Natural killer cell (primary cell): ENCODE measurements around the gene GABBR2. TPM values are rescaled to one million over a fixed set of nuclear protein-coding genes. Genes with fewer than 3 reads are reported as not detected.

ENCODE experiments used
- ATAC-seq, 3 donors: fragments of 150-1000 bp in 2 of 3; fragments of 200-7000 bp in 1 of 3; cut with Tn5 transposase; 1 replicate in 1 of 3; 2 replicates in 2 of 3; pipeline ENCODE4 v1.10.0; 2021; ENCODE audit warnings: mild to moderate bottlenecking in 2 of 3, moderate library complexity in 2 of 3
- DNase-seq, 2 donors: peaks; one replicate each; pipeline versions ENCODE4 v3.0.0 to v3.0.0-alpha.2; 2013 to 2021; ENCODE audit warnings: mixed read lengths in 1 of 2
- H3K27ac ChIP-seq: one replicate; pipeline ENCODE4 v1.5.1; 2013; ENCODE audit warnings: mild to moderate bottlenecking, low read length
- H3K27me3 ChIP-seq: one replicate; pipeline ENCODE4 v1.6.1; 2013; ENCODE audit warnings: low read length; ENCODE audit not compliant: control insufficient read depth, insufficient read depth
- H3K36me3 ChIP-seq: one replicate; pipeline ENCODE4 v1.6.1; 2013; ENCODE audit warnings: low read length; ENCODE audit not compliant: control insufficient read depth, insufficient read depth
- H3K4me1 ChIP-seq: one replicate; pipeline ENCODE4 v1.6.1; 2013; ENCODE audit warnings: low read length; ENCODE audit not compliant: control insufficient read depth, insufficient read depth
- H3K4me3 ChIP-seq: one replicate; pipeline ENCODE4 v1.5.1; 2013; ENCODE audit warnings: low read length
- H3K9me3 ChIP-seq: one replicate; pipeline ENCODE4 v1.6.1; 2013; ENCODE audit warnings: low read length; ENCODE audit not compliant: control insufficient read depth, insufficient read depth
- H3K27ac Mint-ChIP-seq, 2 donors: one replicate each; pipeline ENCODE4 v1.8.0; 2022; ENCODE audit warnings: mild to moderate bottlenecking in 2 of 2, mixed read lengths in 2 of 2, moderate library complexity in 1 of 2
- H3K27me3 Mint-ChIP-seq, 2 donors: one replicate each; pipeline ENCODE4 v1.8.0; 2022; ENCODE audit warnings: low read depth in 2 of 2, mixed read lengths in 2 of 2
- H3K36me3 Mint-ChIP-seq: one replicate; pipeline ENCODE4 v1.8.0; 2022; ENCODE audit warnings: mixed read lengths
- H3K4me1 Mint-ChIP-seq, 2 donors: one replicate each; pipeline ENCODE4 v1.8.0; 2022; ENCODE audit warnings: mixed read lengths in 2 of 2
- H3K4me3 Mint-ChIP-seq: one replicate; pipeline ENCODE4 v1.8.0; 2022; ENCODE audit warnings: mild to moderate bottlenecking, moderate library complexity, mixed read lengths
- H3K9me3 Mint-ChIP-seq, 2 donors: one replicate each; pipeline ENCODE4 v1.8.0; 2022; ENCODE audit warnings: mixed read lengths in 2 of 2
- WGBS: methylation state at CpG from one replicate; pipeline ENCODE4 v1.1.7; 2013; ENCODE audit warnings: missing lambda C conversion rate; ENCODE audit not compliant: insufficient coverage; 5-methylcytosine and 5-hydroxymethylcytosine counted together
- intact Hi-C: fragments of 100-400 bp; cut with micrococcal nuclease; formaldehyde crosslinking; loops from one replicate; pipeline ENCODE4 v1.14.2; 2022
- total RNA-seq, 4 donors: library from RNA; stranded (reverse); fragments of 120-200 nt in 1 of 4; gene quantifications; one replicate each; pipeline versions ENCODE4 v1.2.3 to v1.2.4, GENCODE V29; 2013 to 2022
- TF ChIP-seq, protein P1 (sequence below): fragments of 200-600 bp; IDR thresholded peaks from one replicate; pipeline ENCODE4 v1.8.0; 2022; ENCODE audit warnings: antibody characterized with exemption

The GABBR2 gene
- total RNA-seq, 3 donors from 2014 or later (not counting 1 experiment from before 2014, with no cell fraction given): not detected

GRCh38 chr9:98260635-98261034 lies 448.1 kb downstream of the GABBR2 start:
- Histone ChIP-seq H3K36me3 (no peaks in the 10 kb centered on the region), H3K27ac (no peak overlapping the region), H3K4me1 (peaks cover 8% of the 10 kb centered on the region), H3K27me3 (no peaks in the 10 kb centered on the region), H3K9me3 (no peaks in the 10 kb centered on the region), H3K4me3 (no peak overlapping the region)
- Mint-ChIP-seq H3K36me3 (no peaks in the 10 kb centered on the region), H3K27ac (no peak overlapping the region), H3K4me1 (peaks cover 6 to 12% of the 10 kb centered on the region in 2 donors), H3K9me3 (no peaks in the 10 kb centered on the region), H3K27me3 (peaks cover 0 to 2% of the 10 kb centered on the region in 2 donors), H3K4me3 (no peak overlapping the region)
- 94% methylated on average over 4 of the region's 5 CpGs for WGBS
- TF ChIP-seq, protein P1, sequence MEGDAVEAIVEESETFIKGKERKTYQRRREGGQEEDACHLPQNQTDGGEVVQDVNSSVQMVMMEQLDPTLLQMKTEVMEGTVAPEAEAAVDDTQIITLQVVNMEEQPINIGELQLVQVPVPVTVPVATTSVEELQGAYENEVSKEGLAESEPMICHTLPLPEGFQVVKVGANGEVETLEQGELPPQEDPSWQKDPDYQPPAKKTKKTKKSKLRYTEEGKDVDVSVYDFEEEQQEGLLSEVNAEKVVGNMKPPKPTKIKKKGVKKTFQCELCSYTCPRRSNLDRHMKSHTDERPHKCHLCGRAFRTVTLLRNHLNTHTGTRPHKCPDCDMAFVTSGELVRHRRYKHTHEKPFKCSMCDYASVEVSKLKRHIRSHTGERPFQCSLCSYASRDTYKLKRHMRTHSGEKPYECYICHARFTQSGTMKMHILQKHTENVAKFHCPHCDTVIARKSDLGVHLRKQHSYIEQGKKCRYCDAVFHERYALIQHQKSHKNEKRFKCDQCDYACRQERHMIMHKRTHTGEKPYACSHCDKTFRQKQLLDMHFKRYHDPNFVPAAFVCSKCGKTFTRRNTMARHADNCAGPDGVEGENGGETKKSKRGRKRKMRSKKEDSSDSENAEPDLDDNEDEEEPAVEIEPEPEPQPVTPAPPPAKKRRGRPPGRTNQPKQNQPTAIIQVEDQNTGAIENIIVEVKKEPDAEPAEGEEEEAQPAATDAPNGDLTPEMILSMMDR: no peak
- no peak for DNase-seq
- intact Hi-C loops: loop anchor here (5.0 kb wide), 1 partner anchor 548 kb away; no protein-coding TSS in a partner anchor
- ATAC-seq: no peak

DNA sequence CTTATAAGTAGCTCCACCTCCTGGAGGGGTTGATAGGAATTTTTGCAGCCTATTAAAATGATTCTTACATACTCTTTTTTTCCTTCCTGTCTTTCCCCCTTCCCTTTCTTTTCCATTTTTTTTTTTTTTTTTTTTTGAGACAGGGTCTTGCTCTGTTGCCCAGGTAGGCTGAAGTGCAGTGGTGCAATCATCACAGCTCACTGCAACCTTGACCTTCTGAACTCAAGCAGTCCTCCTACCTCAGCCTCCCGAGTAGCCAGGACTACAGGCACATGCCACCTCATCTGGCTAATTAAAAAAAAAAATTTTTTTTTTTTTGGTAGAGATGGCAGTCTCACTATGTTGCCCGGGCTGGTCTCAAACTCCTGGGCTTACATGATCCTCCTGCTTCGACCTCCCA lies 448.9 kb downstream of the GABBR2 start:
- peaks cover 13% of the 10 kb centered on the region for H3K4me1 ChIP-seq
- Mint-ChIP-seq H3K27me3 (no peaks in the 10 kb centered on the region), H3K4me3 (no peak overlapping the region), H3K27ac (no peak overlapping the region), H3K36me3 (no peaks in the 10 kb centered on the region), H3K9me3 (no peaks in the 10 kb centered on the region), H3K4me1 (peaks cover 10 to 15% of the 10 kb centered on the region in 2 donors)
- ATAC-seq (no peak), DNase-seq (no peak)
- WGBS: 91% methylated on average over 3 of the region's 3 CpGs
- no peak overlapping the region for H3K27ac ChIP-seq
- H3K27me3 ChIP-seq: no peaks in the 10 kb centered on the region
- no peaks in the 10 kb centered on the region for H3K9me3 ChIP-seq
- no peaks in the 10 kb centered on the region for H3K36me3 ChIP-seq
- H3K4me3 ChIP-seq: no peak overlapping the region
- intact Hi-C loops: loop anchor here (5.0 to 10.0 kb wide), 3 partner anchors 67 to 547 kb away; partner anchors contain the start of gene CORO2A
- TF ChIP-seq, protein P1: no peak

- Histone ChIP-seq H3K9me3 (no peaks in the 10 kb centered on the region), H3K36me3 (no peaks in the 10 kb centered on the region), H3K4me3 (peak overlapping the region; percentile 97), H3K4me1 (peaks cover 20% of the 10 kb centered on the region), H3K27me3 (no peaks in the 10 kb centered on the region), H3K27ac (peak overlapping the region; percentile 95)
- Mint-ChIP-seq H3K27me3 (no peaks in the 10 kb centered on the region), H3K27ac (peak overlapping the region; percentile 95 to 98), H3K4me1 (peaks cover 33 to 37% of the 10 kb centered on the region in 2 donors), H3K4me3 (peak overlapping the region; percentile 98), H3K9me3 (no peaks in the 10 kb centered on the region), H3K36me3 (no peaks in the 10 kb centered on the region)
- DNase-seq (peak in 1 of 2 donors; percentile 67), ATAC-seq (no peak)
- TF ChIP-seq, protein P1: no peak
- WGBS: 0% methylated on average over 8 of the region's 12 CpGs
- intact Hi-C loops: loop anchor here (5.0 to 10.0 kb wide), 2 partner anchors 64 to 152 kb away; partner anchors contain the start of gene CORO2A
Measured at GRCh38 chr9:98256756-98257155, 452.0 kb downstream of the GABBR2 start.
